Measurements from ENCODE around the gene SH3RF1.

SH3RF1 gene

DNA sequence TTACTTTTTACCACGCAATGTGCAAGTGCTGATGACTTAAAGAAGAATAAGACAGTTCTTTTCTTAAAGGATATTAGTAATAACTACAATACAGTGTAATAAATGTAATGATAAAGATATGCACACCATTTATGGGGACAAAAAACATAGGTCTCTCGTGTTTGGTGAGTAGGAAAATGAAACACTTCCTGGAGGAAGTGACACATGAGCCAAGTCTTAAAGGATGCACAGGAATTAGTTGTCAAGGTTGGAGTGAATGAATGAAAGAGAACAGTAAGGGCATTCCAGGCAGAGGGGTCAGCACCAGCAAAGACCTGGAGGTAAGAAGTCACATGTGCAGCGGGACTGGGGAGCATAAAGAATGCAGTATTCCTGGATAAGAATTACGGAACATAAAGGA lies 112.7 kb downstream of the SH3RF1 start:
- no peak for DNase-seq

DNA sequence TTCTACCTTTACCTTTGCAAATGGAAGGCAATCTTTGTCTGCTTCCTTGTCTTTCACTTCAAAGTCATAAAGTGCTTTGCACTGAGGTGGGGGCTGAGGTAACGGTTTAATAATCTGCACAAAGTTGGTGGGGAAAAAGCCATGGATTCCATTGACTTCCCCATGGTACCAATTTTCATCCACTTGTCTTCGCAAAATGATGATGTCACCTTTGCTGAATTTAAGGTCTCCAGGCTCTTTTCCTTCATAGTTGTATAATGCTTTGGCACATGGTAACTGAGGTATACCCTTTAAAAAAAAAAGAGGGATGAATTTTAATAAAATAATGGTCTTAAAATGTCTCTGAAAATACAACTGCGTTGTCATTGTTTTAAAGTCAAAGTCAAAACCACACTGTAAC lies 114.4 kb downstream of the SH3RF1 start:
- DNase-seq = no peak

DNA sequence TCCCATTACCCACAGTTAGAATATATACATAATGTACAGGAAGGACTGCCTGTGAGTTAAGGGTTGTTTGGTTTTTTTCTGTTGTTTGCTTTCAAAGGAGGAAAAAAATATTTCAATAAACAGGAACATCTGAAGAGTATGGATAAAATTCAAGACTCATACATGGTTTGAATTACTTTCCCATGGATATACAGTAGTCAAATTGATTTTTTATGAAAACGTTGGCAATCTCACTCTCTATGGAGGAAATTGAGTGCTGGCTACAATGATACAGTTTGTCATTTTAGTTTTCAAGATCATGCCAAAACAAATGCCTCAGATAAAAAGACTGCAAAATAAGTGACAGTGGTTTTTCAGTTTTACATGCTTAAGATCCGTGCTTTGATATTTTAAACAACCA lies 116.6 kb downstream of the SH3RF1 start:
- no peak for DNase-seq

DNA sequence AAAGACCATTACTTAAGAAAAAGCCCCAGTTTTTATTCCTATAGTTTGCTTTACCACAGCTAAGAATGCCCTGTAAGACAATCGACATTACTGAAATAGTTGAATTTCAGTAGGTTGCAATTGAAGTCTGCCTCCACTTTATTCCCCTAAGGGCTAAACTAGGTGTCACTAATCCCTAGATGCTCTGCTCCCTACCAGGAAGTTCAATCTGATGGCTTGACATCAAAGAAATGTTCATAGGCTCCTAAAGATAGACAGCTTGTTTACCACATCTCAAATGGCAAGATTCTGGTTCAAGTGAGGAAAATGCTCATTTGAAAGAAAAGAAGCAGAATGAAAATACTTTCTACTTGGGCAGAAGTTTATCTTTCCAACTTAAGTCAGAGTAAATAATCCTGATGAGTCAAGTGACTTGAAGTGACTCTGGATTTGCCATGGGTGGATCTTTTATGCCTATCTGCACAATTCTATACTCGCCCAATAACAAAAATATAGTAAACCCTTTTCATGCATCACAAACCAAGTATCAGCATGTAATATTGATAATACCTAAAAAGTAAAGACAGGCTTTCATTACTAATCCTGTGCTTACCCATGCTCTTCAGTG lies 117.2 kb downstream of the SH3RF1 start:
- DNase-seq = no peak

DNA sequence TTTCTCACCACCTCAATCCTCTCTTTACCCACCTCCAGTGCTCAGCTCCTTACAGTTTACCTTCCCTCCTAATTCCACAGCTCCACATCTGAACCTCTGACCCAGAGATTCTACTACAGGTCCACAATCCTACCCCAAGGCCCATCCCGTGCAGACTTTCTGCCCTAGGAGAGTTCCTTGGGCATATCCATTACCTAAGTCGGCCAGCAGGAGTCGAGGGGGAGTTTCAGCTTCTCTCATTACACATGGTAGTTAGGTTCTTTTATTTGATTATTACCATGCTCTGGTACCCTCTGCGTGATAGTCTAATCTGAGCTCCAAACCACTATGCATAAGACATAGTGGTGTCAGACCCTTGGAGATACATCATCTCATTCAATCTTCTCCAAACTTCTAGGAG lies 117.9 kb downstream of the SH3RF1 start:
- DNase-seq = peak; percentile 9

DNA sequence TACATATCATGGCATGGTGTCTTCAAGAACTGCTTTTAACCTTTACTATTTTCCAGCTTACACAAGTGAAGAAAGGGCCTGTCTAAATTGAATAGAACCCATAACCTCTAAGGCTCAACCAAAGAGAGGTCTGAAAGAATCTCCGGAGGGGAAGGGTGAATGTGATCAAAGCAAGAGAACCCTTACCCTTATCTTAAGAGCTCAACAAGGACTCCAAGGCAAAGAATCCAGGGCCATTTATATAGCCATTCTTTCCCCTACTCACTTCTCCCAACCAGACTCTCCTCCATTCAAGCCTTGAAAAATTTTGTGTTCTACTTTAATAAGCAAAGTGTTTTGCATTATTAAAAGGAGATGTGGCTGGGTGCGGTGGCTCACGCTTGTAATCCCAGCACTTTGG lies 118.7 kb downstream of the SH3RF1 start:
- DNase-seq = no peak

DNA sequence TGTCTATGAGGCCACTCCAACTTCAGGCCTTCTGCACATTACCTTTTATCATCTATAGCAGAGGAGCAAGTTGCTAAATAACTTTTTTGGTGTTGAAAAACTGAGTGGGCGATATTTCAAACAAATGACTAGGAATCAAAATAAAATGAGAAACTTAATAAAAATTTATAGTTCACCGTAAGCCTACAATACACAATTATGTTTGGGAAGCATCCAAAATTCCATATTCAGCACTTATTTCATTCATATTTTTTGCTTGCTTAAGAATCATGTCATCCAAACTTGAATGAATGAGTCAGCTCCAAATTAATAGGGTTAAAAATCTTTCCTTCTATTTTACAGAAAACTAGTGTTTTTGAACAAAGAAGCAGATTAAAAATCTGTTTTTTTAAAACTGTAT lies 119.1 kb downstream of the SH3RF1 start:
- no peak for DNase-seq

DNA sequence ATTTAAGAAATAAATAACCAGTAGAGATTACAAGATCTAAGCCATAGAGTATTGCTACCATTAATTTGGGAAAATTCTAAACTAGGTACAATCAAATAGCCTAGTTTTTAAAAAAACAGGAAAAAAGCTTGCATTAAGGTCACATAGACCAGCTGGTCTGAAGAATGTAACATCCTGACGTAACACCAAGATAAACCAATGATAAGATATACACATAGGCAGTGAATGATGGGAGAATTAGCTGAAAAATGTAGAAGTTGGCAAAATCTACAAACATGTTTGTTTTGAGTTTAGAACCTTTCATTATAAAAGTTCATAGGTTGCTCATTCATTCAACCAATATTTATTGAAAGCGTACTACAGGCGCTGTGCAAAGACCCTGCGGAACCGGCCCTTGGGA lies 120.0 kb downstream of the SH3RF1 start:
- DNase-seq = no peak

DNA sequence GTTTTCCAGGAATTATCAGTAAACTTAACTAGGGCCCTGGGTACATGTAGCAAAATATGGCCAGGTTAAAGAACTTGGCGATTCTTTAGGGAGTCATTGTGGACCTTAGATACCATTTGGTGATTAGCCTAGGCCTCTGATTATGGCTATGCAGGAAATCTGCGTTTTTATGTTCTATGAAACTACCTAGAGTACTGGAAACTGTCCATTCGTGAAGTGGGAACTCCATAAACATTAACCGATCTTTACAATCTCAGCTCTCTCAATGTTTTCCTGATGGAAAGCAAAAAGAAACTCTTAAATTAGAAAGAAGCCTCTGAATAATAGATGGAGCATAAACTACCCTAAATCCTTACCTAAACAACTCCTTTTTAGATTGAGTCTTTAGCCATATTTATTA lies 121.9 kb downstream of the SH3RF1 start:
- no peak for DNase-seq

DNA sequence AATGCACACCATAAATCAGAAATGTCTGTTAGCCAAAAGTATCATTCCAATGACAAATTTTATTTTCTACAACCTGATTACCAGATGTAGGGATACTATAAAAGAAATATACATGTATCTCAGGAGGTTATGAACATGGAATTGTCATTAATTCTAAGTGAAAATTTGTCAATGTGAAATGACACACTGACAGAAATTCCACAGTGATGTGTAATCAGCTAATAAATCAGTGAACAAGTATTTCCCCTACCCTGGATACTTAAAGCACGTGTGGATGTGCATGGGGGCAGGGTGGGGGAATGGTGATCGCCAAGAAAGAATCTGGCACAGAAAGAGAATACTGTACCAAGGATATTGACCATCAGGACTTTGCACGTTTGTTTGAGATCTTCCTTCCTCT lies 123.6 kb downstream of the SH3RF1 start:
- no peak for DNase-seq

DNA sequence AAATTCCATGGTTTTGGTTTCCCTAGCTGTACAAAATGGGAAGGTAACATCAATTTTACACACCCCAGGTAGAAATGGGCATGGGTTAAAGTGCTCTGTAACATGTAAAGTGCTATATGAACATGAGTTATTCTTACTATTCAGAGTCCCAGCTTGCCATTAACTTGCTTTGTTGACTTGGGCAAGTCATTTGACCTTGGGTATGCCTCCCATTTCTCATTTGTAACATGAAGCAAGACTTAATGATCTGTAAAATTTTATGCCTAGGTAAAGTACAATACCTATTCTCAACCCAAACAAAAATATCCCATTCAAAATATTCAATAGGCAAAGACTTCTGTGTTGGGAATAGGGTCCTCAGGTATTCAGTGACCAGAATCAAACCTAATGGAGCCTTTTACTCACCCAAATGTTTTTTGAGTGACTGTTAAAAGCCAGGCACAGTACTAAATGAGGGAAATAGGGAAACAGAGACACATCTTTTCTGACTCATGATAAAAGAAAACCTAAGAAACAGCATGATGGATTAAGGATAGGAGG lies 126.6 kb downstream of the SH3RF1 start:
- no peak for DNase-seq

DNA sequence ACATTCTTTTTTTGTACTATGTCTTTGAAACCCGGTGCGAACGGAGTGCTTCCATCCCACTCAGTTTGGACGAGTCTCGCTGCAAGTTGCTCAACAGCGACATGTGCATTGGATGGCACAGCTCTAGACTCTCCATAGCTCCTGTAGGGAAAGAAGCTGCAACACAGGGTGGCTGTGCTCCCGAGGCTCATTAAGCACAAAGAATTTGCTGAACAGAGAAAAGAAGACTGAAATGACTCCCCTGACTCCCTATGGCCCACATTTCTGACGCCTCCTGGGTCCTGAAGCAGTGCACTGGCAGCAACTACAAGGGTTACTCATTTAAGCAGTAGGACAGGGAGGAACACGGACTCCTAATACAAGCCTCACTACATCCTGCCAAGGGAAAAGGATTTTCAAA lies 127.4 kb downstream of the SH3RF1 start:
- DNase-seq = no peak

DNA sequence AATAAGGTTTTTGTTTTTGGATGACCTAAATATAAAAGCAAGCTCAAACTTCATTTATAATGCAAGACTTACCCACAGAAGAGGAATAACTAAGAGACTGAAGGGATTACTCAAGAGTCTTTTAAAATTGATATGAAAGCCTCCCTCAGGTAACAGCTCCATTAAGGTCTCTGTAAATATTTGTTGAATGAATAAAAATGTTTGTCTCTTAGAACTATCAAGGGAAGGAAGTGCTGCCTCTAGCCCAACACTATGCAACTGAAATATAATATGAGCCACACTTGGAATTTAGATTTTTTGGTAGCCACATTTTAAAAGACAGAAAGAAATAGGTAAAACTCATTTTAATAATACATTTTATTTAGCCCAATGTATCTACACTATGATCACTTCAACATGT lies 127.8 kb downstream of the SH3RF1 start:
- no peak for DNase-seq

DNA sequence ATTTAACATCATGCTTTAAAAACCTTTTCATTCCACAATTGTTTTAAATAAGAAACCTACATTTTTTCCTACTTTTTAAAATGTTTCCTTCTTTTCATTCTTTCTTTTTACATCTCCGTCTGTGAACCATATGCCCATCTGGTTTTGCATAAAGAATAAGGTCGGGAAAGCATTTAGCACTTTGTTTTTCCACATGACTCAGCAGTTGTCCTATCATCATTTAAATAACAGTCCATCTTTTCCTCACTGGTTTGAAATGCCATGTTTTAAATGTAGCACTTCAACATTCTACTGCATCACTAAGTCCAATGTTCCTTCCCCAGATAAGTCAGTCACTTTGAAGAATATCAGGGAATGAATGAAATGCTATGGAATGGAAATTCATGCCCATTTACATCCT lies 128.4 kb downstream of the SH3RF1 start:
- DNase-seq = no peak

DNA sequence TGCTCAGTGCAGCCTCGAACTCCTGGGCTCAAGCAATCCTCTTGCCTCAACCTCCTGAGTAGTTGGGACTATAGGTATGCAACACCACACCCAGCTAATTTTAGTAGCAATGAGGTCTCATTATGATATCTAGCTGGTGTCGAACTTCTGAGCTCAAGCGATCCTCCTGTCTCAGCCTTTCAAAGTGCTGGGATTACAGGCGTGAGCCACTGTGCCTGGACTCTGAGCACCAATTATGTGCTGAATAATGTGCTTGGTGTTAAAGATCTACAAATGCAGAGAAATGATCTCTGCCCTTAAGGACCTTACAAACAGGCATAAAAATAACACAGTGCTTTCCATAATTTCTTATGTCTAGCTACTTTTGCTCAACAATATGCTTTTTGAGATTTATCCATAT lies 131.7 kb downstream of the SH3RF1 start:
- no peak for DNase-seq

DNA sequence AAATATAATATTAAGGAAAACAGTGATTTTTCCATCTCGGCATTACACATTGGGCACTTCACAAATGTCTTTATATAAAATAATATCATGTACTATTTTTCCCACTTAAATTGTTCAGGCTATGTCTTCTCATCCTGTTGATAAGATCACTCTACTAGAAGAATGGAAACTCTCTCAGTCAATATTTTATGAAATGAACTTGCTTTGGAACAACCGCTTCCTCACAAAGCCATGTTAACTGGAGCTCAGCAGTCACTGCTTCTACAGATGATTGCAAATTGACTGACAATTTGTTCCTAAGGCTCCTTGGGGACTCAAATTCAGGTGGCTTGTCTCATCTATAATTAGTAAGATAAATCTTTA lies 133.2 kb downstream of the SH3RF1 start:
- no peak for DNase-seq

DNA sequence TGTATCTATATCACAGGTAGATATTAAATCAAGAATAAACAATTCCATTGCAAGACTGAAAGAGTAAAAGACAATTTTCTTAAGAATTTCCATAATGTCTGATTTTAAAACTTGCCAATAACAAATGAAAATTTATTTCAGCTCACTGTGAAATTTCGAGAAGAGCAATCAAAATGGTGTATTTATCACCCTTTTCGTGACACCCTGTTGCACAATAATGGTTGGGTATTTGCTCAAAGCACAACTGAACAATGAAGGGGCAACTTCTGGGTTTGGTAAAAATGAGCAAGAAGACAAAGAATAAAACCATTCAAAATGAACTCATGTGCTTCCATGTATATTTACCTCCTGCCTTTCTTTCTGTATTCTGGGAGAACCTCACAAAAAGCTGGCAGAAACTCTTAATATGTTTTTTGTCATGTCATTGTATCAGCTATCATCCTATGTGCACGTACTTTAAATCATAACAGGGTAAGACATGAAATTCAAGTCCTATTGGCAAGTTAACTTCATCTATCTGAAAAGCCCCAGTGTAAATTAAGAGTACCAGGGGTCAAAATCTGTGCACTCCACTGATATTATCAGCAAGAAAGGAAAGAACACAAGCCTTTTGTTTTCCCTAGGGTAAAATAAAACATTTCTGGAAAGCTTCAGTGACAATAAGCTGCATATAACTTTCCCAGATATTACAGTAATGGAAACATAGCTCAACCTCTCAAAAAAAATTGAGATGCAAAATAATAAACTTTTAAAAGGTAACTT lies 133.8 kb downstream of the SH3RF1 start:
- no peak for DNase-seq

DNA sequence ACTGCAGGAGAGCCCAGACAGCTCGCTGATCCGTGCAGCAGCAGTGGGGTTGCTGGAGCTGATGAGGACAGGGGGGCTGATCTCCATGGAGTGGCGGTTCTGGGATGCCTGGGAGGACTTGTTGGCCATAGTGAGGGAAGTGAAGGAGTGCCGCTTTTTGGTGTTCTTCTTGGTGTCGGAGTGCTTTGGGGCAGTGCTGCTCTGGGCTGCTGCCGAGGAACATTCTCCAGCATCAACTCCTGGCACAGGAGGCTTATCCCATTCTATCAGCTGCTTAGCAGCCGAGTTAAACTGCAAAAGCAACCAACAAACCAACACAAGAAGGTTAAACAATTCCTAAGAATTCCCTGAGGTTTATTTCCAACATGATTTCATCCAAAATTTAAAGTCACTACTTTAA lies 134.4 kb downstream of the SH3RF1 start:
- DNase-seq = no peak

DNA sequence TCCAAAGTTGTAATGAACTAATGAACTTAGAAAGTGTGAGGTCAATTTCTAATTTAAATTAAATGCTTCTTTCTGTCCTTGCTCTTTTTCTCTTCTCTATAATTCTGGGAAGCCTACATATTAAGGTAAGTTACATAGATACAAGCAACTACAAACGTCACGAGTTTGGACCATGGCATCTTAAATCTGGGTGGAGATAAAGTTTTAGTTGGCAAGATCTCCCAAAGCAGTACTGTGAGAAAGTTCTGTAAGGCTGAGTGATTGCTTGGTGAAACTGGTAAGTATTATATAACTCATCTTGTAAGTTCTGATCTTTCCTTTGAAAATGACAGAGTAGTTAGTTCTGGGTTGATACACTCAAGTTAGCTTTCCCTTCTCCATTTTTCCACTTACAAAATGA lies 135.0 kb downstream of the SH3RF1 start:
- DNase-seq = no peak

DNA sequence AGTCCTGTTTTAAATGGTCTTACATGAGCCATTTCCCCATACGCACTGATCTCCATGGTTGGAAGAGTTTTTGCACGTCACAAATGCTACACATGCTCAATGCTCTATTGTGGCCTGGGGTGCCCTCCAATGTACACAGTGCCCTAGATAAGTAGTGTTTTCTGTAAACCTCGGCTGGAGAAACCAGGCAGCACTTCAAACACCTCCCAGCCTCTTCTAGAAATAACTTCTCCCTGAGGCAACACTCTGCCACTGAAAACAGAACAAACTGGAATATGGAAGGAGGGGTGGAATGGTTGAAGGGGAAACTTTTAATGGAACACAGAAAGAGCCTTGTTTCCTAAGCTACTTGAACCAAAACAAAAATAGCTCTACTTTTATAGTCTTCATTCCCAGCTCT lies 136.8 kb downstream of the SH3RF1 start:
- no peak for DNase-seq

DNA sequence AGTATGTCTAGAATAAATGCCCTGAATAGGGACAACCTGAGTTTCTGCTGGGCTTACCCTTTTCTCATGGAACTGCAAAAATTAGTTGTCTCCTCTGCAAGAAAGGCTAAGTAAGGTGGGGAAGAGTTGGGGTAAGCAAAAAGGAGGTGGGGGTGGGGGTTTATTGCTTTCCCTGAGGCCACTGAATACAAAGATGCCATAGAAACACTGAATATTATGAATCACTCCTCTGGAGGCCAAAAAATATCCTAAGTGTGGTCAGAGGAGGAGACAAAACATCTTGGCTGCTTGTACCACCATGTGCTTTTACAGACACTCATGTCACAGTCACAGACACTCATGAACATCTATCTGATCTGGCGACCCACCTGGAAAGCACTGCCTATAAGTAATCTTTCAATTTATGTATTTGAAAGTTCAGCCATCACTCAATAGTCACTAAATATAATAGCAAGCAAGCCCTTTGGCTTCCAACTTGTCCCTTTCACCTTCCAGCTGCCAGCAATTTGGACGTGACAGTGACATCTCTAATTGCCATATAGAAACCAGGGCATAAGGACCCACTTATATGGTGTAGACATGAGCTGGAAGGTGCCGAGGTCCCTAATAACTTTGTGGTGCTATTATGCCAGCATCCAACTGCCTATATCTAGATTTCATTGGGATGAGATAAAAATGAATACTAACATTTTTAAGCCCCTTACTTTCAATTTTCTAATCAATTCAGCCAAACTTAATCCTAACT lies 138.0 kb downstream of the SH3RF1 start:
- no peak for DNase-seq

DNA sequence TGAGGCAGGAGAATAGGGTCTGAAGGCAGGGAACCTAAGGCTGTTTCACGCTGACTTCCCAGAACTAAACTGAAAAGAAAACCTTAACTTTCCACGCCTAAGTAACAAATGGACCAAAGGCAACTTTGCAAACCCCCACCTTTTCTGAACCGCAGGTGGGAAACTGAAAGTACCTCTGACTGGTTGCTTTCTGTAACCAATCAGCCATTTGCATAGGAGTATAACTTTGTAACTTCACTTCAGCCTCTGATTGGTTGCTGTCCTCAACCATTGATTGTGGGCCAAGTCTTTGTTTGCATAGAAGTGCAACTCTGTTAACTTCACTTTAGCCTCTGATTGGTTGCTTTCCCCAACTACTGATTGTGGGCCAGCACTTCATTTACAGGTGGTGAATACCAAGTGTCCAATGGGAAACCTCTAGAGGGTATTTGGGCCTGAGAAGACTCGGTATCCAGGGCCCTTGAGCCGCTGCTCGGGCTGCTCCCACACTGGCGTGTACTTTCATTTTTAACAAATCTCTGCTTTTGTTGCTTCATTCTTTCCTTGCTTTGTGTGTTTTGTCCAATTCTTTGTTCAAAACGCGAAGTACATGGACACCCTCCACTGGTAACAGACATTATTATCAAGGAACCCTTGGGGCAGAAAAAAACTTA lies 139.1 kb downstream of the SH3RF1 start:
- no peak for DNase-seq

DNA sequence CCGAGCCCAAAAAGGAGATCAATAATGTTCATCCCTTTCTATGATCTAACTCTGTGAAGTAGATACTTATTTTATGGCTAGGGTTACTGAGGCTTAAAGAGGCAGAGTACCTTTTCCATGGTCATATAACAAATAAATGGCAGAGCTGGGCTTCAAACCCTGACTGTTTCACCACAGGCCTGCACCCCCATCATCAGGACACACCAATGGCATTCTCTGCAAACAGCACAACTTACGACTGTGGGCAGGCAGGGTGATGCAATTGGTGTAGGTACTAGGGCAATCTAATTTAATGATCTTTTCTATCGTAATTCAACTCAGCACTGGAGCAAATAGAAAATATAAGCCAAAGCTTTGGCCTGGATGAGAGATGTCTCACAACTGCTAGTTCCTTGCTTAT lies 141.9 kb downstream of the SH3RF1 start:
- no peak for DNase-seq

DNA sequence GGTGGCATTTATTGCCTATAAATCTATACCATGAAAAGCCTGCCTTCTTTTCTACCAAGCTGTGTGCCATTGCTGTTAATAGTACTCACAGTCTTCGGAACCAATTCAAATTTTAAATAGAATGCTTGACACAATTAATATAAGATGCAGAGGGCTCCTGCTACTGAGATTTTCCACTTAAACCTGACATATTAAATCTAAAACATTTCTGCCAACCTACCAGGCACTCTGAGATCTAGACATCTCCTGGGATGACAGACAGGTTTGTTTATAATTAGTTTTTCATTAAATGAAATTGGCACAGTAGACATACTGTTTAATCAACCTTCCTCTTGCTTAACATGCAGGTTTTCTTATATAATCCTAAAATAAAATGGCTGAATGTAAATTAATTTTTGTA lies 143.4 kb downstream of the SH3RF1 start:
- no peak for DNase-seq
